ENCODE data around the gene LRRN2.
A peak's percentile ranks its signal among the peaks of the same experiment; 100 is the strongest.
"Not testable (repeated sequence)": the region's sequence is repeated elsewhere in the genome, so short reads cannot be mapped to it uniquely, and the experiment has no call there.

The LRRN2 gene

DNA sequence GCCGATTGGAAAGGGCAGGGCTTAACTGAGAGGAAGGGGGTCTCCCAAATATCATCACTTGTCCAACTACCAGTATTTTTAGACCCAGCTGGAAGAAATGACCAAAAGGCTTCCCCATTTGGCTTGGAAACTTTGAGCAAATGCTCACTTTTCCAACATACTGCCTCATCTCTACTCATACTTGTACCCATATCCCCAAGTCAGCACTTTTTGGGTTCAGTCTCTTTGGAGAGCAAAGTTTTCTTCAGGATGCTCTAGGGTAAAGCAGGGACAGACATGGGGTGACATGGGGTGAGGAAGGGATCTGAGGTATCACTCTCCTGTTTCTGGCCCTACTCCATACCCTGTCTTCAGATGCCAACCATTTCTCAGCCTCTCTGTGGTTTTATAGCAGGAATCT is 27.2 kb downstream of the LRRN2 start:
- DNase-seq: no peak

- no peak for DNase-seq
Measured at GRCh38 chr1:204653590-204654340, 31.8 kb downstream of the LRRN2 start.

- DNase-seq: no peak
Measured at GRCh38 chr1:204652497-204652896, 33.0 kb downstream of the LRRN2 start.

DNA sequence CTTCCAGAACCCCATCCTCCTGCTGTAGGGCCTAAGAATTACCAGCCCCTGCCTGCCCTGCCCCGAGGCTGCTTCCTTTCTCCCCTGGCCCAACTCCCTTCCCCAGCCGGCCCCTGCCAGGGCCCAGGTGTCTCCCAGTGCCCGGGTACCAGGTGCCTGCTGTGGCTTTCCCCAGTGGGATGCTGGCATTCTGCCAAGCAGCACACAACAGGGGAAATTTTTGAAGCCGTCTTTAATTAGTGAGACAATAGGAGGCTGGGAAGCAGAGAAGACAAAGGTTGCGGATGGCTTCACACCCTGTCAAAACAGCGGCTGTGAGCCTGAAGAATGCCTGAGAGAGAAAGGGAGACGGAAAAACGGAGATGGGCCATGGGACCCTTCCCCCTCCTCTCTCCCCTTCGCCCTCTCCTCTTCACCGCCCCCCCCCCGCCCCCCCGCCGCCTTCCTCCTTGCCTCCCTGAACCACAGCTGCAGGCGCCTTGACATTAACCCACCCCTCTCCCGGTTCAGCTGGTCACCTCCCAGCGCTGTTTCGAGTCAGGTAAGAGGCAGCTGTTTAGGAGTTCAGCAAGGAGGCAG is 33.6 kb downstream of the LRRN2 start:
- DNase-seq: no peak

GRCh38 chr1:204650911-204651570 is 34.5 kb downstream of the LRRN2 start:
- no peak for DNase-seq

DNA sequence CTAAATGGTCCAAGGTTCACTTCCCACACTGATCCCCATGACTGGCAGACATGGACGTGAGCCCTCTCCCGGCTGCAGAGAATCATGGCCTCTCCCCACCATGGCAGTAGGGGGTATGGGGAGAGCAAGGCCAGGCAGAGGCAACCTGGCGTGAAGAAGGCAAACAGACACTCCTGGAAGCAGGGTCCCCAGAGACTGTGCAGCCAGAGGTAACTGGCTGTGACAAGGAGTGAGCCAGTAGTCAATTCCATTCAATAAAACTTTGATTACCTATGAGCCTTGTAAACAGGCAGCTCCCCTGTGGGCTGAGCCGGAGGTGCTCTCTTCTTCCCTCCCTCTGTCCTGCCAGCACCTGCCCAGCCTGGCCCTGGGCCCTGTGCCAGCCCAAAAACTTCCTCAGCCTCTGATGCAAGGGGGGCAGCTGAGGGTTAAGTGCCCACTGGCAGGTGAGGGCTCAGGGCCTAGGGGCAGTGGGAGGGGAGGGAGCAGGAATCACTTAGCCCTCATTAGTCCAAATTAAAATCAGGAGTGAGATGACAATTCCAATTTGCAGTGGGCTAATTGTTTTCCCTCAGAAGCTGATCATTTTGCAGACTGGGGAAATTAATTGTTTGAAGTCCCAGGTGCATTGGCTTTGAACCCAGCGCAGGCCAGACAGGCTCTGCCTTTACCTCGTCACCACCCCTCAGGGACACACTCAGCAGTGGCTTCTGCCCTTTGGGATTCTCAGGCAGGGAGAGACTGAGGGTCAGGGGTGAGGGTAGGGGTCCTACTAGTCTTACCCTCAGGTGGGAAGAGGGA is 35.6 kb downstream of the LRRN2 start:
- no peak for DNase-seq

DNA sequence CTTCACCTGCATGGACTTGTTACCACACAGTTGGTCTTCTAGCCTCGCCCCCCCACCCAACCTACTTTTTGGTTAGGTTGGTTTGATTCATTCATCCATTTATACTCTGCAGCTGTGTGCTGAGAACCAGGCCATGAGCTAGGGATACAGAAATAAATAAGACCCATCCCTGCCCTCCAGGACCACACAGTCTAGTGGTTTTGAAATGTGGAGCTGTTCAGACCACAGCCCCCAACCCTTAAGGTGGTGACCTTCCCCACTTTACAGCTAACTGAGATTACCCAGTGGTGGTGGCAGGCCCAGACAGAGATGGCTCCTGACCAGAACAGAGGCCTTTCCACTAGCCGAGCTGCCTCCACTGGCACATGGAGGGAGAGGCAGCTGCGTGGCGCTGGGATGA is 37.0 kb downstream of the LRRN2 start:
- no peak for DNase-seq

DNA sequence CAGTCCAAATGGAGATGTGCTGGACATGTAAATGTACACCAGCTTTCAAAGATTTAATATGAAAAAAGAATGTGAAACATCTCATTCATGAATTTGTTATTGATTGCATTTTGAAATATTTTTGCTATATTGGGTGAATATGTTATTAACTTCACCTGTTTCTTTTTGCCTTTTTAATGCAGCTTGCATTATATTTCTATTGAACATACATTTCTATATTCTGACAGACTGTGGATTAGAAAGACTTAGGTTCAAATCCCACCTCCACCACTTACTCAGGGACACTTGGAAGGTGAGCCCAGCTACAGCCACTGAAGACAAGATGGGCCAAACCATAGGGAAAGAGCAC is 37.8 kb downstream of the LRRN2 start:
- no peak for DNase-seq

DNA sequence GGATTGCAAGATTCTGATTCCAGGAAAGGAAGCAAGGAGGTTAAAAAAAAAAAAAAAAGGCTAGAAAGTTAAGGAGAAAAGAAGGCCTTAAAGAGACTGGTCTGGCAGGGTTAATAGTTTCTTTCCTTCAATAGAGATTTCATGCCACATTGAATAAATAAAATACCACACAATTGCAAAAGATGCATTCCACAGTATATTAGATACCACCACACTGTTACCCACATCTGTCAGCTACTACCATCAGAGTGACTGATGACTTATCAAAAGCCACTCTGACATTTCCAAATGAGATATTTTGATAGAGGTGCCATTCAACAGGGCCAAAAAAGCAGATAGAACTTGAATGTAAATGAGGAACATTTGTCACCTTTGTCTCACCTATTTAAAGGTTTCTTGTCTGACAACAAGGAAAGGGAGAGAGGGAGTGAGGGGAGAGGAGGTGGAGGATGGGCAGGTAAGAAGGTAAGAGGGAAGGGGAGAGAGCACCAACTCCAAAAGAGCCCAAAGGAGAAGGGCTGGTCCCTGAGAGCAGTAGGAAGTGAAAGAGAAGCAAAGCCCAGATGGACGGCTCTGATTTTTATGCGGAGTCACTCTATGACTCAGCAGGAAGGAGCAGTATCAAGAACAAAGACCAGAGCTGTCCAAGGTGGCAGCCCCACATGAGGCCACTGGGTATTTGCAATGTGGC is 38.3 kb downstream of the LRRN2 start:
- DNase-seq: peak; percentile 41 to 46

DNA sequence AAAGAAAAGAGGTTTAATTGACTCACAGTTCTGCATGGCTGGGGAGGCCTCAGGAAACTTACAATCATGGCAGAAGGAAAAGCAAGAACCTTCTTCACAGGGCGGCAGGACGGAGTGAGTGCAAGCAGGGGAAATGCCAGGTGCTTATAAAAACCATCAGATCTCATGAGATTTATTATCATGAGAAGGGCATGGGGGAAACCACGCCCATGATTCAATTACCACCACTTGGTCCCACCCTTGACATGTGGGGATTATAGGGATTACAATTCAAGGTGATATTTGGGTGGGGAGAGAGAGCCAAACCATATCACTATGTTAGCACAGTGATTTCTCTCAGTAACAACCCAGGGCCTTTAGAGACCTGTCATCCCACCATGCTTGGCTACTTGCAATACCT is 39.9 kb downstream of the LRRN2 start:
- no peak for DNase-seq

DNA sequence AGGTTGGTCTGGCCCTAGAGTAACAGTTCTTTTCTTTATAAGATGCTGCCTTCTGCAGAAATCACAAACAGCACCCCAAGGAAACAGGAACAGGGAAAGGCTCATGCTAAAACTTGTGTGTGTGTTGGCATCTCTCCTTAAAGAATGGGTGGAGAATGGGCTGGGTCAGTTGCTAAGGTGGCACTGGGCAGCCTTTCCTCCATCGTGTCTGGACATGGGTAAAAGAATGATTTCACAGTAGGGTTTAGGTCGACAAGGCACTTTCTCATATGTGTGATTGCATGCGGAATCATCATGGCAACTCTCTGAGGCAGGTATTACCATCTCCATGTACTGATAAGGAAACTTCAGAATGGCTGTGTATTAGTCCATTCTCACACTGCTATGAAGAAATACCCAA is 40.3 kb downstream of the LRRN2 start:
- DNase-seq: no peak

DNA sequence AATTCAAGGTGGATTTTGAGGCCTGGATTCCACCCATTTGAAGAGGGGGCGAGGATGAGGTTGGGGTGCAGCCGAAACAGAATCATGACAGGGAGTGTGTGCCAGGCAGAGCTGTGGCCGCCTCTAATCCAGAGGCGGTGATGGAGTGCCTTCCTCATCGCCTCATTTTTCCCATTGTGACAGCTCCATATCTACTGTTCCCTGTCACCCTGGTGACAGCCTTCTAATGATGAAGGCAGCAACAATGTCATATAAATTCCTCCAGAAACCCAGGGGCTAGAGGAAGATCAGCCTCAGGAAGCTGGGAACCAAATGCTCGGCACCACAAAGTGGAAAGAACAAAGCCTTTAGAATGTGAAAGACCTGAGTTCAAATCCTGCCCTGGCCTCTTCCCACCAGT is 42.0 kb downstream of the LRRN2 start:
- DNase-seq: no peak

DNA sequence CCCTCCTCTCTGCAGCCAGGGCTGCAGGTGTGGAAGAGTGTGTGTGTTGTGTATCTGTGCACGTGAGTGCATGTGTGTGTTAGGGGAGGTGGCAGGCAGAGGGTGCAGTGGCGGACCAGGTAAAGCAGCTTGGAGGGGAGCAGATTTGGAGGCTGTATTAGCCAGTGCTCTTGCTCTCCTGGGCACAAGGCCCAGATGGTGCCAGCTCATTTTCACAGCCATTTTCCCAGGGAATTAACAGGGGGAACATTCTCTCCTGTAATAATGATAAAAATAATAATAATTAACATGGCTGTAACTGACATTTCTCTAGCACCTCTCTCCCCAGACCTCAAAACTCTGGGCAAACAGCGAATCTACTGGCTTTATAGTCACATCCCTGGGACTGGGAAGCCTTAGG is 43.6 kb downstream of the LRRN2 start:
- DNase-seq: no peak

- DNase-seq: no peak
Measured at GRCh38 chr1:204641455-204641854, 44.1 kb downstream of the LRRN2 start.

DNA sequence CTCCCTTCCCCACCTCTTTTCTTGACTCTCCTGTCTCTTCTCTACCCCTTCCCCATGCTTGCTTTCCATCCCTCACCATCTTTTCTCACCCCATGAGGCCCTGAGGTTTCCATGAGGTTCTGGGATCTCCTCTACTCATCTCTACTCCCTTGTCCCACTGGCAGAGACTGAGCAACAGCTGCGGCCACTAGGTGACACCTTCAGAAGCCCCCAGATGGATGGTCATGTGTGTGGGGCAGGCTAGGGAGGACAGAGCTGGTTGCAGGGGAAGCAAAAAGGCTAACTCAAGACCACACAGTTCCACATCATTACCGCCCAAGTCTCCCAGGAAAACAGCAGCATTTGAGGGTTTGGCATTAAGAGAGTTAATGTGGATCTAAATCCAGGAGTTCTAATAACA is 45.0 kb downstream of the LRRN2 start:
- no peak for DNase-seq

GRCh38 chr1:204634260-204634910 is 51.2 kb downstream of the LRRN2 start:
- no peak for DNase-seq

- DNase-seq: no peak
Measured at GRCh38 chr1:204633665-204634064, 51.9 kb downstream of the LRRN2 start.

DNA sequence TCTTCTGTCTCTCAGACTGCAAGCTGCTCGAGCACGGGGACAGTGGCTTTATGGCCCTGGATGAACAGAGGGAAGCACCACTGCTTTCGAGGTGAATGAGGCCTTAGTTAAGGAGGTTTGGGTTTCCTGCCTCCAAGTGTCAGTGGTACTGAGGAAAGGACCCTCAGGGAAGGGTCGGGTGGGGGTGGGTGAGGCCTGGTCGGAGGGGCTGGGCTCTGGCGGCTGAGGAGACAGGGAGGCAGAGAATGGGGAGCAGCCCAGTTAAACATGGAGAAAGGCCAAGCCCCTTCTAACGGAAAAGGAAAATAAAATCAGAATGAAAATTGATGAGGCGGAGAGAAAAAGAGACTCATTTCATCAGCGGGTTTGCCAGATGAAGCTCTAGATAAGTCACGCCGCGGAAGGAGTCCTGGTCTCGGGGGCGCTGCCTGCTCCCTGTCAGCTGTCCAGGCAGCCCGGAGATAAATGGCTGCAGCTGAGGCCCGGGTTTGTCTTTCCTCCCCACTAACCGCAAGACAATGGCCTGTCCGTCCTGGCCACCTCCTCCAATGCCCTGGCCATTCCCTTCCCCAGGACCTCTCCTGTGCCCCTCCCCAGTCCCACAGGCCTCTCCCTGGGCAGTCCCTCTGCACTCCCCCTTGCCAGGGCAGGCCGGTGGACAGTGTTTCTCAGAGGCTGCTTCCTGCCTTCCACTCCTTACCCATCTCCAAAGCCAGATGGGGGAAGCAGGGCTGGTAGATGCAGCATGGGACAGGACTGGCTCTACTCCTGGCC is 55.2 kb downstream of the LRRN2 start:
- no peak for DNase-seq

DNA sequence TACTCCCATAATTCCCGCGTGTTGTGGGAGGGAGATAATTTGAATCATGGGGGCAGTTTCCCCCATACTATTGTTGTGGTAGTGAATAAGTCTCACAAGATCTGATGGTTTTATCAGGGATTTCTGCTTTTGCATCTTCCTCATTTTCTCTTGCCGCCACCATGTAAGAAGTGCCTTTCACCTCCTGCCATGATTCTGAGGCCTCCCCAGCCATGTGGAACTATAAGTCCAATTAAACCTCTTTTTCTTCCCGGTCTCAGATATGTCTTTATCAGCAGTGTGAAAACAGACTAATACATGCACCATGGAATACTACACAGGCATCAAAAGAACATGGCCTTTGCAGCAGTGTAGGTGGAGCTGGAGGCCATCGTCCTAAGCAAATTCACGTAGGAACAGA is 56.1 kb downstream of the LRRN2 start:
- not testable (repeated sequence) for DNase-seq

DNA sequence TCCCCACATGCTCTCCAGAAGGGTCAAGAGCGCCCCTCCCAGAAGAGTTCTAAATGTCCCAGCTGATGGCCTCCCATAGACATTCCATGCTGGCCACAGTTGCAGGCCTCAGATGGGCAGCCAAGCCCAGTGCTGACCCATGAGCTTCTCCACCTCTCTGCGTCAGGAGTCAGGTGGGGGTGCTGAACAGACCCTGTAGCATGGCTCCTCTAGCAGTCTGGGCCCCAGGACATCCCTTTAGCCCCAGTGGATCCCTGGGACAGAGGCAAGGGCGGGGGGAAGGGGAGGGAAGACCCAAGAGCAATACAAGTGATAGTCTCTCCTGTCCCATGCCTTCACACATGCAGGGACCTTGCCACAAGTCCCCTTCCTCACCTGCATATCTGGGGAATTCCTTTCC is 56.7 kb downstream of the LRRN2 start:
- DNase-seq: no peak

DNA sequence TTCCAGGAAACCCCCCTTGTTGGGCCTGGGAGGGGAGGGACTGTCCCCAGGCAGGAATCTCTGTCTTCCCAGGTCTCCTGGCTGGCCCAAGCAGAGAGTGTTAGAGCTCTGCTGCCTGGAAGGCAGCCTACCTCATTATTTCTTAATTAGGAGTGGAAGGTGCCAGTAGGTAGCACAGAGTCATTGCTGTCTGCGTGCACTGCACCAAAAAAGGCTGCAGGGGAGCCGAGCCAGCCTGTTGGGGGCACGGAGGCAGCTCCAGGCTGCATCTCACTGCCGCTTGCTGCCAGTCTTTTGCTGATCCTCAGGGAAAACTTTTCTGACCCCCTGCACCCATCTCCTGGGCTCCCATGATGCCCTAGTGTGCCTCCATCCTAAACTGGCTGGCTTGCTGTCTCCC is 58.1 kb downstream of the LRRN2 start:
- no peak for DNase-seq

- no peak for DNase-seq
Measured at GRCh38 chr1:204626381-204626780, 59.2 kb downstream of the LRRN2 start.
